RPMI8226 (cell line): ENCODE measurements around the gene CHCHD4.

Experiments
- DNase-seq: peaks from one replicate; pipeline ENCODE4 v3.0.0-alpha.2; 2015

CHCHD4 gene

GRCh38 chr3:14124615-14125192 lies at the start of gene CHCHD4, which contains the start of gene TMEM43:
TSS of gene CHCHD4 (minus strand) at chr3:14124870. CDS start at chr3:14124676, 194 bp downstream.
TSS of gene TMEM43 (plus strand) at chr3:14125052. CDS start at chr3:14125194, 142 bp downstream.
- DNase-seq, result peak; percentile 99

GRCh38 chr3:14172496-14172895 lies 47.8 kb upstream of the CHCHD4 start:
- DNase-seq, result no peak

- DNase-seq, result no peak
Measured at GRCh38 chr3:14170531-14171159, 46.0 kb upstream of the CHCHD4 start.

GRCh38 chr3:14169871-14170270 lies 45.2 kb upstream of the CHCHD4 start:
- no peak for DNase-seq

- no peak for DNase-seq
Measured at GRCh38 chr3:14169435-14169834, 44.8 kb upstream of the CHCHD4 start.

GRCh38 chr3:14166877-14167603 lies 42.4 kb upstream of the CHCHD4 start:
- no peak for DNase-seq

- DNase-seq, result no peak
Measured at GRCh38 chr3:14162178-14162577, 37.5 kb upstream of the CHCHD4 start.

GRCh38 chr3:14161282-14161681 lies 36.6 kb upstream of the CHCHD4 start:
- no peak for DNase-seq

- DNase-seq, result no peak
Measured at GRCh38 chr3:14159426-14159825, 34.8 kb upstream of the CHCHD4 start.

GRCh38 chr3:14158370-14158769 lies 33.7 kb upstream of the CHCHD4 start:
- DNase-seq, result no peak

- no peak for DNase-seq
Measured at GRCh38 chr3:14157951-14158350, 33.3 kb upstream of the CHCHD4 start.

GRCh38 chr3:14156843-14157561 lies 32.3 kb upstream of the CHCHD4 start:
- no peak for DNase-seq

GRCh38 chr3:14156201-14156600 lies 31.5 kb upstream of the CHCHD4 start:
- DNase-seq, result no peak

- DNase-seq, result no peak
Measured at GRCh38 chr3:14154895-14155440, 30.3 kb upstream of the CHCHD4 start.

GRCh38 chr3:14154276-14154675 lies 29.6 kb upstream of the CHCHD4 start:
- no peak for DNase-seq

- no peak for DNase-seq
Measured at GRCh38 chr3:14153663-14154062, 29.0 kb upstream of the CHCHD4 start.

- no peak for DNase-seq
Measured at GRCh38 chr3:14152963-14153355, 28.3 kb upstream of the CHCHD4 start.

GRCh38 chr3:14152233-14152962 lies 27.7 kb upstream of the CHCHD4 start:
- peak; percentile 33 for DNase-seq

- no peak for DNase-seq
Measured at GRCh38 chr3:14151471-14152083, 26.9 kb upstream of the CHCHD4 start.

GRCh38 chr3:14150491-14151230 lies 26.0 kb upstream of the CHCHD4 start:
- no peak for DNase-seq

- no peak for DNase-seq
Measured at GRCh38 chr3:14150078-14150477, 25.4 kb upstream of the CHCHD4 start.
